Activated CD4-positive, CD25-positive, alpha-beta regulatory T cell (primary cell): ENCODE data around the gene CTIF.

Experiments
- DNase-seq, 4 experiments: peaks; one replicate each; lab custom pipeline; 2025; lab: John Stamatoyannopoulos, UW

Gene CTIF

GRCh38 chr18:48533340-48534070 is 5.3 kb upstream of the CTIF start:
- no peak for DNase-seq

GRCh38 chr18:48534364-48534763 is 4.5 kb upstream of the CTIF start:
- DNase-seq = no peak

- DNase-seq = no peak
Measured at GRCh38 chr18:48535956-48536355, 2.9 kb upstream of the CTIF start.

- DNase-seq = no peak
Measured at GRCh38 chr18:48536516-48536915, 2.3 kb upstream of the CTIF start.

GRCh38 chr18:48539406-48540250 is 797 bp downstream of the CTIF start:
- DNase-seq = peak in 2 of 4 experiments; percentile 1 to 8

- DNase-seq = peak in 1 of 4 experiments; percentile 4
Measured at GRCh38 chr18:48540251-48541025, 1.6 kb downstream of the CTIF start.

- no peak for DNase-seq
Measured at GRCh38 chr18:48541026-48541746, 2.4 kb downstream of the CTIF start.

GRCh38 chr18:48541747-48542400 is 3.0 kb downstream of the CTIF start:
- DNase-seq = no peak

GRCh38 chr18:48542513-48543181 is 3.8 kb downstream of the CTIF start:
- no peak for DNase-seq

- DNase-seq = no peak
Measured at GRCh38 chr18:48543228-48543627, 4.4 kb downstream of the CTIF start.

GRCh38 chr18:48544116-48544515 is 5.3 kb downstream of the CTIF start:
- DNase-seq = no peak

GRCh38 chr18:48544661-48545415 is 6.0 kb downstream of the CTIF start:
- DNase-seq = no peak

GRCh38 chr18:48545757-48546321 is 7.0 kb downstream of the CTIF start:
- no peak for DNase-seq

- DNase-seq = no peak
Measured at GRCh38 chr18:48546396-48546795, 7.6 kb downstream of the CTIF start.

GRCh38 chr18:48547531-48547981 is 8.7 kb downstream of the CTIF start:
- no peak for DNase-seq

- DNase-seq = no peak
Measured at GRCh38 chr18:48548011-48548771, 9.4 kb downstream of the CTIF start.

GRCh38 chr18:48548921-48549320 is 10.1 kb downstream of the CTIF start:
- no peak for DNase-seq

- no peak for DNase-seq
Measured at GRCh38 chr18:48550101-48550729, 11.4 kb downstream of the CTIF start.
